ENCODE measurements around the gene SH3RF1.

SH3RF1 gene

GRCh38 chr4:169163495-169163894 lies 107.3 kb downstream of the SH3RF1 start:
- DNase-seq (ENCODE audit: low read depth) = no peak

- DNase-seq (ENCODE audit: low read depth) = peak; percentile 79
Measured at GRCh38 chr4:169160825-169161224, 109.9 kb downstream of the SH3RF1 start.

GRCh38 chr4:169159624-169160171 lies 111.1 kb downstream of the SH3RF1 start:
- peak; percentile 65 for DNase-seq (ENCODE audit: low read depth)

- DNase-seq (ENCODE audit: low read depth) = no peak
Measured at GRCh38 chr4:169158861-169159260, 111.9 kb downstream of the SH3RF1 start.

GRCh38 chr4:169158046-169158445 lies 112.7 kb downstream of the SH3RF1 start:
- no peak for DNase-seq (ENCODE audit: low read depth)

- DNase-seq (ENCODE audit: low read depth) = no peak
Measured at GRCh38 chr4:169156392-169156791, 114.4 kb downstream of the SH3RF1 start.

GRCh38 chr4:169154121-169154520 lies 116.6 kb downstream of the SH3RF1 start:
- DNase-seq (ENCODE audit: low read depth) = no peak

GRCh38 chr4:169153481-169154087 lies 117.2 kb downstream of the SH3RF1 start:
- DNase-seq (ENCODE audit: low read depth) = no peak

- DNase-seq (ENCODE audit: low read depth) = no peak
Measured at GRCh38 chr4:169152899-169153298, 117.9 kb downstream of the SH3RF1 start.

GRCh38 chr4:169152098-169152497 lies 118.7 kb downstream of the SH3RF1 start:
- no peak for DNase-seq (ENCODE audit: low read depth)

GRCh38 chr4:169151671-169152070 lies 119.1 kb downstream of the SH3RF1 start:
- peak; percentile 20 for DNase-seq (ENCODE audit: low read depth)

GRCh38 chr4:169150806-169151205 lies 120.0 kb downstream of the SH3RF1 start:
- DNase-seq (ENCODE audit: low read depth) = no peak

GRCh38 chr4:169148885-169149284 lies 121.9 kb downstream of the SH3RF1 start:
- DNase-seq (ENCODE audit: low read depth) = no peak

GRCh38 chr4:169147191-169147590 lies 123.6 kb downstream of the SH3RF1 start:
- peak; percentile 23 for DNase-seq (ENCODE audit: low read depth)

GRCh38 chr4:169144061-169144600 lies 126.6 kb downstream of the SH3RF1 start:
- DNase-seq (ENCODE audit: low read depth) = no peak

- no peak for DNase-seq (ENCODE audit: low read depth)
Measured at GRCh38 chr4:169143335-169143734, 127.4 kb downstream of the SH3RF1 start.

- no peak for DNase-seq (ENCODE audit: low read depth)
Measured at GRCh38 chr4:169142906-169143305, 127.8 kb downstream of the SH3RF1 start.

- DNase-seq (ENCODE audit: low read depth) = no peak
Measured at GRCh38 chr4:169142391-169142790, 128.4 kb downstream of the SH3RF1 start.

GRCh38 chr4:169139021-169139420 lies 131.7 kb downstream of the SH3RF1 start:
- no peak for DNase-seq (ENCODE audit: low read depth)

- DNase-seq (ENCODE audit: low read depth) = no peak
Measured at GRCh38 chr4:169137558-169137920, 133.2 kb downstream of the SH3RF1 start.

GRCh38 chr4:169136796-169137557 lies 133.8 kb downstream of the SH3RF1 start:
- no peak for DNase-seq (ENCODE audit: low read depth)

- no peak for DNase-seq (ENCODE audit: low read depth)
Measured at GRCh38 chr4:169136330-169136729, 134.4 kb downstream of the SH3RF1 start.

- DNase-seq (ENCODE audit: low read depth) = no peak
Measured at GRCh38 chr4:169135776-169136175, 135.0 kb downstream of the SH3RF1 start.
